Activated CD8-positive, alpha-beta memory T cell treated with anti-CD3 and anti-CD28 coated beads, Interleukin-2, amount 50 U/mL, for 4 hours (primary cell): ENCODE data around the gene BBOX1.
"Not testable (repeated sequence)": the region's sequence is repeated elsewhere in the genome, so short reads cannot be mapped to it uniquely, and the experiment has no call there.

ENCODE experiments used
- DNase-seq: peaks from one replicate; pipeline ENCODE4 v3.0.0-alpha.2; 2020

Gene BBOX1

GRCh38 chr11:27040302-27041115 is at the start of gene BBOX1:
Gene BBOX1 (plus strand): TSS chr11:27040815. CDS start chr11:27055431, 14,616 bp downstream.
- DNase-seq: no peak

- no peak for DNase-seq
Observed at GRCh38 chr11:26992031-26992541, 48.5 kb upstream of the BBOX1 start.

- no peak for DNase-seq
Observed at GRCh38 chr11:26993965-26994457, 46.6 kb upstream of the BBOX1 start, which contains the start of gene FIBIN. Gene FIBIN (plus strand): TSS chr11:26994112. CDS start chr11:26994527, 415 bp downstream.

- DNase-seq: no peak
Observed at GRCh38 chr11:26994631-26995095, 46.0 kb upstream of the BBOX1 start.

- no peak for DNase-seq
Observed at GRCh38 chr11:26995701-26996460, 44.7 kb upstream of the BBOX1 start.

- no peak for DNase-seq
Observed at GRCh38 chr11:26997378-26997777, 43.2 kb upstream of the BBOX1 start.

GRCh38 chr11:27001136-27001730 is 39.4 kb upstream of the BBOX1 start:
- DNase-seq: not testable (repeated sequence)

- no peak for DNase-seq
Observed at GRCh38 chr11:27002431-27002830, 38.2 kb upstream of the BBOX1 start.

- DNase-seq: no peak
Observed at GRCh38 chr11:27002838-27003237, 37.8 kb upstream of the BBOX1 start.

- no peak for DNase-seq
Observed at GRCh38 chr11:27004103-27004502, 36.5 kb upstream of the BBOX1 start.

- no peak for DNase-seq
Observed at GRCh38 chr11:27008811-27009535, 31.6 kb upstream of the BBOX1 start.

GRCh38 chr11:27011560-27012233 is 28.9 kb upstream of the BBOX1 start:
- no peak for DNase-seq

- DNase-seq: no peak
Observed at GRCh38 chr11:27012234-27012921, 28.2 kb upstream of the BBOX1 start.

- no peak for DNase-seq
Observed at GRCh38 chr11:27013781-27014361, 26.7 kb upstream of the BBOX1 start.

GRCh38 chr11:27018902-27019529 is 21.6 kb upstream of the BBOX1 start:
- DNase-seq: no peak

GRCh38 chr11:27020751-27021150 is 19.9 kb upstream of the BBOX1 start:
- DNase-seq: no peak

- DNase-seq: no peak
Observed at GRCh38 chr11:27022659-27023251, 17.9 kb upstream of the BBOX1 start.

GRCh38 chr11:27024865-27025264 is 15.8 kb upstream of the BBOX1 start:
- DNase-seq: no peak

- DNase-seq: no peak
Observed at GRCh38 chr11:27025312-27025955, 15.2 kb upstream of the BBOX1 start.
